Stimulated activated naive CD8-positive, alpha-beta T cell treated with anti-CD3 and anti-CD28 coated beads, Interleukin-15, Interleukin-2, amounts not matched to agents 100 ng/mL and 50 ng/mL, for 24 hours (primary cell): ENCODE data around the gene RAB6B.

Experiments used
- H3K27ac Mint-ChIP-seq: one replicate; pipeline ENCODE4 v1.8.0; 2021; ENCODE audit warnings: mild to moderate bottlenecking, mixed read lengths
- H3K27me3 Mint-ChIP-seq: one replicate; pipeline ENCODE4 v1.8.0; 2021; ENCODE audit warnings: mixed read lengths
- H3K36me3 Mint-ChIP-seq: one replicate; pipeline ENCODE4 v1.8.0; 2021; ENCODE audit warnings: low read depth, mixed read lengths
- H3K4me1 Mint-ChIP-seq: one replicate; pipeline ENCODE4 v1.8.0; 2021; ENCODE audit warnings: low read depth, mixed read lengths
- H3K4me3 Mint-ChIP-seq: one replicate; pipeline ENCODE4 v1.8.0; 2021; ENCODE audit warnings: mild to moderate bottlenecking, mixed read lengths
- H3K9me3 Mint-ChIP-seq: one replicate; pipeline ENCODE4 v1.8.0; 2021; ENCODE audit warnings: mixed read lengths

Gene RAB6B

GRCh38 chr3:133921592-133921991, 25.9 kb upstream of the RAB6B start:
- no peaks in the 10 kb centered on the region for H3K4me1 Mint-ChIP-seq
- no peaks in the 10 kb centered on the region for H3K9me3 Mint-ChIP-seq
- H3K27me3 Mint-ChIP-seq = peaks cover 25% of the 10 kb centered on the region
- H3K4me3 Mint-ChIP-seq = no peak overlapping the region
- H3K36me3 Mint-ChIP-seq = no peaks in the 10 kb centered on the region
- no peak overlapping the region for H3K27ac Mint-ChIP-seq

- no peak overlapping the region for H3K4me3 Mint-ChIP-seq
- no peaks in the 10 kb centered on the region for H3K36me3 Mint-ChIP-seq
- no peaks in the 10 kb centered on the region for H3K4me1 Mint-ChIP-seq
- H3K27me3 Mint-ChIP-seq = peaks cover 32% of the 10 kb centered on the region
- no peak overlapping the region for H3K27ac Mint-ChIP-seq
- H3K9me3 Mint-ChIP-seq = no peaks in the 10 kb centered on the region
Observed at GRCh38 chr3:133917144-133917543, 21.5 kb upstream of the RAB6B start.

DNA sequence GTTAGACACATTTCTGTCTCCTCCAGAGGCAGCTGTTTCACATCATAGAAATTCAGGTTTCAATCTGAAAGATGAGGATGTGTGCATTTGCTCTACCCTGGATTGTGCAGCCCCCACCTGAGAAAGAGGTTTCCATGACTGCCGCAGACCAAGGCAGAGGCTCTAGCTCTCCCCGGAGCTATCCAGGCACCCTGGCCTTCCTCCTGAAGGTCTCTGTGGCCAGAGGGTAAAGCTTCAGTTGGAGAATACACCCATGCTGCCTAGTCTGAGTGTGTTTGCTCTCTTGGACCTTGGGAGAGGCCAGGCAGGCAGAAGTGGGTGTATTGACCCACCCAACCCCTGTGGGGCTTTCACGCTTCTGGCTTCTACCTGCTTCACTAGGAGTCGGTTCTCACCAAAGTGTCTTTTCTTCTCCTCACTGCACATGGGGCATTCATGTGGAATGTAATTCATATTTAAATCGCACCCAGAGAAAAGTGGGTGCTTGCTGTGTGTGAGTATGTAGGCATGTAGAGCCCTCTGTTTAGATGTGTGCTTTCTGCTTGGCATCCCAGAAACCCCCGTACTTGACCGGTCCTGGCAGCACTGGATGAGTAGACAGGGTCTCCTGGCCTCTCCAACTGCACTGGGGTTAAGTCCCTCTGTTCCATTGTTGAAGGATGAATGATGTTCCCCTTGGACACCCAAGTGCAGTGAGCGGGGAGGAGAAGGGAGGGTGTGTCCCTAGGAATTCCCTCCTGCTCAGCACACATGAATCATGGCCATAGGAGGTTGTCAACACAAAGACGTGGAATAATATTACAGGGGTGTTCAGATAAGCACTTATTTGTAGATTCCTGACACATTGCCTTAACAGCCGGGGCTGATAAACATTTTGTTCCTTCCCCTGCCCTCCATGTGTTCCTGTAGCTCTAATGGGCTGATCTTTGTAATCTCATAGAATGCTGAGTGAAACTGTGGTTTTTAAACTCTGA, 20.3 kb upstream of the RAB6B start:
- Mint-ChIP-seq H3K4me3 (no peak overlapping the region), H3K27ac (no peak overlapping the region), H3K9me3 (no peaks in the 10 kb centered on the region), H3K27me3 (peaks cover 32% of the 10 kb centered on the region), H3K36me3 (no peaks in the 10 kb centered on the region), H3K4me1 (no peaks in the 10 kb centered on the region)

DNA sequence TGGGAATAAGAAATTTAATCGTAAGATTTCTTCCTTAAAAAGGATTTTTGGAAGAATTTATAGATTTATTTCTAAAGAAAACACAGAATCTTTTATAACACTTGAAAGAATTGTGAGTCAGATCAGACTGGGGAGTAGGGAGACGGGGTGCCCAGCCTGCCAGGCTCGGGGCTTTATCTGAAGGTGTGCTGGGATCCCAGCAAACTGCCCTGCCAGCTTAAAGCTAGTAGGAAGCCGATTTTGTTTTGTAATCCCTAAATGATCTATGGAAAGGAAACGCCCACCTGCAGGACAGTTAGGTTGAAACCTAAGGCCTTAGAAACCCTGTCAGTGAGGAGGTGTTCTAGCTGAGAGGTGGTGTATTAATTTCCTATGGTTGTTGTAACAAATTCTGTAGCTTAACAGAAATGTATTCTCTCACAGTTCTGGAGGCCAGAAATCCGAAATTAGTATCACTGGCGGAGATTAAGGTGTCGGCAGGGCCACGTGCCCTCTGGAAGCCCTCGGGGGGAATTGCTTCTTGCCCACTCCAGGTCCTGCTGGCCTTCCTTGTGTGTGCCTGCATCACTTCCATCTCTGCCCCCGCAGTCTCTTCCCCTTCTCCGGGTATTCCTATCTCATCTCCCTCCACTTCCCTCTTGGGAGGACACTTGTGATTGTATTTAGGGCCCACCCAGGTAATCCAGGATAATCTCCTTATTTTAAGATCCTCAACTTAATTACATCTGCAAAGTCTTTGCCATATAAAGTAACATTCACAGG, 19.3 kb upstream of the RAB6B start:
- no peaks in the 10 kb centered on the region for H3K4me1 Mint-ChIP-seq
- no peak overlapping the region for H3K27ac Mint-ChIP-seq
- H3K27me3 Mint-ChIP-seq = peaks cover 30% of the 10 kb centered on the region
- no peaks in the 10 kb centered on the region for H3K9me3 Mint-ChIP-seq
- H3K4me3 Mint-ChIP-seq = no peak overlapping the region
- no peaks in the 10 kb centered on the region for H3K36me3 Mint-ChIP-seq

GRCh38 chr3:133910422-133910821, 14.7 kb upstream of the RAB6B start:
- Mint-ChIP-seq H3K9me3 (no peaks in the 10 kb centered on the region), H3K4me1 (no peaks in the 10 kb centered on the region), H3K27me3 (peaks cover 24% of the 10 kb centered on the region), H3K36me3 (no peaks in the 10 kb centered on the region), H3K27ac (no peak overlapping the region), H3K4me3 (no peak overlapping the region)

DNA sequence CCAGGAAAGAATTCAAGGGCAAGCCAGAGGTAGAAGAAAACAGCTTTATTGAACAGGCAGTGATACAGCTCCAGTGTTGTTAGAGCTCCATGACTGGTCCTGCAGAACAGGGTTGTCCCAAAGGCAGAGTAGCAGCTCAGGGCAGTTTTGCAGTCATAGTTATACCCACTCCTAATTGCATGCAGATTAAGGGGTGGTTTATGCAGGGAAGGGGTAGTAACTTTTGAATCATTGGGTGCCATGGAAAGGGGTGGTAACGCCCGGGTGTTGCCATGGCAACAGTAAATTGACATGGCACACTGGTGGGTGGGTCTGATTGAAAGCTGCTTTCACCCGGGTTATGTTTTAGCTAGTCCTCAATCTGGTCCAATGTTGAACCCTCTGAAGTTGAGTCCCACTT, 9.7 kb upstream of the RAB6B start:
- Mint-ChIP-seq H3K27me3 (peaks cover 45% of the 10 kb centered on the region), H3K4me1 (no peaks in the 10 kb centered on the region), H3K4me3 (no peak overlapping the region), H3K36me3 (no peaks in the 10 kb centered on the region), H3K9me3 (peaks cover 8% of the 10 kb centered on the region), H3K27ac (no peak overlapping the region)

DNA sequence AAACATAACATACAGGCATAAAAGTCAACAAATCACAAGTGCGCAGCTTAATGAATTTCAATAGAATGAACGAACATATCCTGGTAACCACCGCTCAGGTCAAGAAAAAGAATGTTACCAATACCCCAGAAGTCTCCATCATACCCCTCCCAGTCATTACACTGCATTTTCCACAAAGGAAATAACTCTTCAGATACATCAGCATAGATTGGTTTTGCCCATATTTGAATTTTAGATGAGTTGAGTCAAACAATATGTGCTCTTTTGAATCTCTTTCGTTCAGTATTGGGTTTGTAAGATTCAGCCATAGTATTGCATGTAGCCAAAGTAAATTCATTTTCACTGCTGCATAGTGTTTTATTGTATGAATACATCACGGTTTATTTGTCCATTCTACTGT, 6.2 kb upstream of the RAB6B start:
- Mint-ChIP-seq H3K27me3 (peaks cover 40% of the 10 kb centered on the region), H3K4me3 (no peak overlapping the region), H3K9me3 (peaks cover 8% of the 10 kb centered on the region), H3K4me1 (no peaks in the 10 kb centered on the region), H3K36me3 (no peaks in the 10 kb centered on the region), H3K27ac (no peak overlapping the region)

DNA sequence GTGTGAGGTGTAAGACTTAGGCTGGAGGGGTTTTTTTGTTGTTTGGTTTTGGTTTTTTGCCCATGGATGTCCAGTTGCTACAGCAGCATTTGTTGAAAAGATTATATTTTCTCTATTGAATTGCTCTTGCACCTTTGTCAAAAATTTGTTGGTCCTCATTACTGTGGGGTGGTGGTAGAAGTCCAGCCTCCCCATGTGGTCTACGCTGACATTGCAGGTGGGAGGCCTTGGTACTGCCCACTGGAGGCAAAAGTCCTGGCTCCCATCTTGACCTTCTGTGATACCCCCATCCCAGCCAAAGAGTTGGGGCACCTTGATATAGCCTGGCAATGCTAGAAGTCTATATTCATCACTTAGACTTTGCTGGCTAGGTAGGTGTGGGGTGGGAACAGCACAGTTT, 5.4 kb upstream of the RAB6B start:
- Mint-ChIP-seq H3K27me3 (peaks cover 46% of the 10 kb centered on the region), H3K4me3 (no peak overlapping the region), H3K27ac (no peak overlapping the region), H3K4me1 (no peaks in the 10 kb centered on the region), H3K9me3 (peaks cover 8% of the 10 kb centered on the region), H3K36me3 (no peaks in the 10 kb centered on the region)

- H3K27me3 Mint-ChIP-seq = peaks cover 42% of the 10 kb centered on the region
- no peaks in the 10 kb centered on the region for H3K36me3 Mint-ChIP-seq
- H3K4me1 Mint-ChIP-seq = no peaks in the 10 kb centered on the region
- H3K9me3 Mint-ChIP-seq = peaks cover 8% of the 10 kb centered on the region
- H3K4me3 Mint-ChIP-seq = no peak overlapping the region
- no peak overlapping the region for H3K27ac Mint-ChIP-seq
Observed at GRCh38 chr3:133899311-133899710, 3.6 kb upstream of the RAB6B start.

- Mint-ChIP-seq H3K27ac (no peak overlapping the region), H3K36me3 (no peaks in the 10 kb centered on the region), H3K4me3 (no peak overlapping the region), H3K9me3 (peaks cover under 1% of the 10 kb centered on the region), H3K4me1 (no peaks in the 10 kb centered on the region), H3K27me3 (peaks cover 48% of the 10 kb centered on the region)
Observed at GRCh38 chr3:133897547-133897946, 1.9 kb upstream of the RAB6B start.

GRCh38 chr3:133896002-133896761, 500 bp upstream of the RAB6B start:
- Mint-ChIP-seq H3K36me3 (no peaks in the 10 kb centered on the region), H3K4me1 (no peaks in the 10 kb centered on the region), H3K27ac (no peak overlapping the region), H3K9me3 (no peaks in the 10 kb centered on the region), H3K27me3 (peaks cover 50% of the 10 kb centered on the region), H3K4me3 (peak overlapping the region; percentile 57)

- no peak overlapping the region for H3K4me3 Mint-ChIP-seq
- peaks cover 44% of the 10 kb centered on the region for H3K27me3 Mint-ChIP-seq
- H3K36me3 Mint-ChIP-seq = no peaks in the 10 kb centered on the region
- no peaks in the 10 kb centered on the region for H3K9me3 Mint-ChIP-seq
- H3K4me1 Mint-ChIP-seq = no peaks in the 10 kb centered on the region
- no peak overlapping the region for H3K27ac Mint-ChIP-seq
Observed at GRCh38 chr3:133894353-133895207, 1.1 kb downstream of the RAB6B start.

DNA sequence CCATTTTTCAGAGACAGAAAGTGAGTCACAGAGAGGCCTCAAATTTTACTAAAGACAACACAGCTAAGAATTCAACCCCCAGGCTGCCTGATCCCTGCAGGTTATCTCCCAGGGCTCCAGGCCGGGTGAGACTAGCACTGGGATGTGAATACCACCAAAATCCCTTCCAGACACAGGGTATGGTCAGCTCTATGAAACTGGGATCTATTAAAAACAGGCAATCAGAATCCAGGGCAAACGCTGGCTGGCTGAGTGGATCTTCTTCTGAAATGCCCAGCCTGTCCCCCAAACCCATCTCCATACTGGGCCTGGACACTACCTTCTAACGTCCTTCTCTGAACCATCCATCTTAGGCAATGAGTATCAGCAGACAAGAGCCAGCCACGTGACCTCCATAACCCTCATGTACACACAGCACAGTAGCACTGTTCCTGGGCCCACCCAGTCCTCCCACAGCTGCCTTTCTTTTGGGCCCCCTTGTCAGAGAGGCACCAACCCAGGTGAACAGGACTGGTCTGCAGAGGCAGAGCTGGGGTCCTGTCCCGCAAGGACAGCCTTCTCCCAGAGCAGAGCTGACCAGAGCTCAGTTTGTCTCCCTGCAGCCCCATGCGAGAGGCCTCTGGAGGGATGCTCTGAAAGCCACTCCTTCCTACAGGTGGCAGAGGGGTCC, 1.9 kb downstream of the RAB6B start:
- Mint-ChIP-seq H3K9me3 (no peaks in the 10 kb centered on the region), H3K4me3 (no peak overlapping the region), H3K27me3 (peaks cover 44% of the 10 kb centered on the region)

More for the DNA sequence above, 1.9 kb downstream of the RAB6B start:
- Mint-ChIP-seq H3K36me3 (no peaks in the 10 kb centered on the region), H3K27ac (no peak overlapping the region), H3K4me1 (no peaks in the 10 kb centered on the region)
